ENCODE measurements around the gene MYO3B. TPM values are rescaled to one million over a fixed set of nuclear protein-coding genes. Genes with fewer than 3 reads are reported as not detected.

MYO3B gene
- total and polyA plus RNA-seq, 7 experiments from 2014 or later: 0.66 to 0.82 TPM; not detected in 5

- DNase-seq (peak in 4 of 9 donors; percentile 5 to 35 (median 32)), ATAC-seq (no peak)
- H3K36me3 Mint-ChIP-seq: peaks cover 0 to 3% (median 0%) of the 10 kb centered on the region in 5 donors
- H3K27me3 Mint-ChIP-seq: peaks cover 21 to 75% (median 57%) of the 10 kb centered on the region in 5 donors
- H3K4me1 Mint-ChIP-seq: peaks cover 2 to 49% (median 26%) of the 10 kb centered on the region in 7 donors
- intact Hi-C loops (cut with micrococcal nuclease): loop anchor here in 1 of 2 donors (1.0 kb wide), 1 partner anchor 10 kb away; no protein-coding TSS in a partner anchor
- Histone ChIP-seq H3K4me3 (ENCODE audit: low read length) (no peak overlapping the region), H3K4me1 (ENCODE audit: control insufficient read depth in 2 of 2, insufficient read depth in 2 of 2, low read length in 2 of 2) (peaks cover 0 to 6% of the 10 kb centered on the region in 2 donors), H3K27ac (ENCODE audit: low read depth, low read length) (no peak overlapping the region), H3K27me3 (ENCODE audit: control insufficient read depth in 2 of 2, insufficient read depth in 2 of 2, low read length in 2 of 2) (no peaks in the 10 kb centered on the region), H3K9me3 (ENCODE audit: control insufficient read depth in 2 of 3, low read length in 3 of 3) (no peaks in the 10 kb centered on the region), H3K36me3 (ENCODE audit: control insufficient read depth in 2 of 3, insufficient read depth in 3 of 3, low read length in 3 of 3) (no peaks in the 10 kb centered on the region)
- ChIA-PET CTCF (interaction anchor here (1.4 to 1.5 kb wide), 2 partner anchors 439 to 502 kb away, joined by 3 read pairs; no protein-coding TSS in a partner anchor), POLR2A (no interaction called here)
- H3K4me3 Mint-ChIP-seq: peak overlapping the region in 9 of 10 donors; percentile 39 to 79 (median 60)
- peak overlapping the region in 1 of 9 donors; percentile 67 for H3K27ac Mint-ChIP-seq
- H3K9me3 Mint-ChIP-seq: peaks cover 0 to 2% (median 0%) of the 10 kb centered on the region in 11 donors
These were observed 193.5 kb downstream of the MYO3B start for GRCh38 chr2:170371231-170371998.

- ChIA-PET POLR2A (no interaction called here), CTCF (interaction anchor here (0.6 kb wide), 1 partner anchor 34 kb away, joined by 3 read pairs; no protein-coding TSS in a partner anchor)
- ATAC-seq (no peak), DNase-seq (no peak)
- Mint-ChIP-seq H3K27ac (no peak overlapping the region), H3K36me3 (peaks cover 0 to 3% (median 0%) of the 10 kb centered on the region in 5 donors), H3K9me3 (peaks cover 0 to 2% (median 0%) of the 10 kb centered on the region in 11 donors), H3K4me1 (peaks cover 2 to 25% (median 17%) of the 10 kb centered on the region in 7 donors), H3K4me3 (no peak overlapping the region), H3K27me3 (peaks cover 33 to 58% (median 41%) of the 10 kb centered on the region in 5 donors)
- Histone ChIP-seq H3K9me3 (ENCODE audit: control insufficient read depth in 2 of 3, low read length in 3 of 3) (no peaks in the 10 kb centered on the region), H3K4me3 (ENCODE audit: low read length) (no peak overlapping the region), H3K27me3 (ENCODE audit: control insufficient read depth in 2 of 2, insufficient read depth in 2 of 2, low read length in 2 of 2) (peaks cover 0 to 3% of the 10 kb centered on the region in 2 donors), H3K36me3 (ENCODE audit: control insufficient read depth in 2 of 3, insufficient read depth in 3 of 3, low read length in 3 of 3) (no peaks in the 10 kb centered on the region), H3K4me1 (ENCODE audit: control insufficient read depth in 2 of 2, insufficient read depth in 2 of 2, low read length in 2 of 2) (peaks cover 0 to 6% of the 10 kb centered on the region in 2 donors), H3K27ac (ENCODE audit: low read depth, low read length) (no peak overlapping the region)
- intact Hi-C loops (cut with micrococcal nuclease): no loop called here
These were observed 197.2 kb downstream of the MYO3B start for GRCh38 chr2:170375192-170375591.

GRCh38 chr2:170377500-170378207, 199.7 kb downstream of the MYO3B start:
- no peaks in the 10 kb centered on the region for H3K9me3 ChIP-seq (ENCODE audit: control insufficient read depth in 2 of 3, low read length in 3 of 3)
- H3K36me3 Mint-ChIP-seq: peaks cover 0 to under 1% (median 0%) of the 10 kb centered on the region in 5 donors
- ATAC-seq (no peak), DNase-seq (no peak)
- H3K27me3 ChIP-seq (ENCODE audit: control insufficient read depth in 2 of 2, insufficient read depth in 2 of 2, low read length in 2 of 2): peaks cover 0 to 3% of the 10 kb centered on the region in 2 donors
- H3K27ac Mint-ChIP-seq: no peak overlapping the region
- POLR2A ChIA-PET: no interaction called here
- H3K4me1 Mint-ChIP-seq: peaks cover 0 to 7% (median 0%) of the 10 kb centered on the region in 7 donors
- no peak overlapping the region for H3K27ac ChIP-seq (ENCODE audit: low read depth, low read length)
- no peaks in the 10 kb centered on the region for H3K36me3 ChIP-seq (ENCODE audit: control insufficient read depth in 2 of 3, insufficient read depth in 3 of 3, low read length in 3 of 3)
- peaks cover 23 to 48% (median 31%) of the 10 kb centered on the region in 5 donors for H3K27me3 Mint-ChIP-seq
- H3K4me3 ChIP-seq (ENCODE audit: low read length): no peak overlapping the region
- H3K4me1 ChIP-seq (ENCODE audit: control insufficient read depth in 2 of 2, insufficient read depth in 2 of 2, low read length in 2 of 2): no peaks in the 10 kb centered on the region
- CTCF ChIA-PET: no interaction called here
- intact Hi-C loops (cut with micrococcal nuclease): no loop called here
- peaks cover 0 to 2% (median 0%) of the 10 kb centered on the region in 11 donors for H3K9me3 Mint-ChIP-seq
- H3K4me3 Mint-ChIP-seq: no peak overlapping the region

GRCh38 chr2:170380267-170380666, 202.3 kb downstream of the MYO3B start:
- no peak overlapping the region for H3K4me3 ChIP-seq (ENCODE audit: low read length)
- H3K4me3 Mint-ChIP-seq: no peak overlapping the region
- ATAC-seq (no peak), DNase-seq (no peak)
- intact Hi-C loops (cut with micrococcal nuclease): no loop called here
- no peaks in the 10 kb centered on the region for H3K36me3 Mint-ChIP-seq
- no peak overlapping the region for H3K27ac Mint-ChIP-seq
- POLR2A ChIA-PET: no interaction called here
- H3K9me3 Mint-ChIP-seq: no peaks in the 10 kb centered on the region
- no peaks in the 10 kb centered on the region for H3K9me3 ChIP-seq (ENCODE audit: control insufficient read depth in 2 of 3, low read length in 3 of 3)
- H3K27me3 Mint-ChIP-seq: peaks cover 14 to 39% (median 16%) of the 10 kb centered on the region in 5 donors
- H3K27ac ChIP-seq (ENCODE audit: low read depth, low read length): no peak overlapping the region
- H3K4me1 Mint-ChIP-seq: peaks cover 0 to 2% (median 0%) of the 10 kb centered on the region in 7 donors
- H3K4me1 ChIP-seq (ENCODE audit: control insufficient read depth in 2 of 2, insufficient read depth in 2 of 2, low read length in 2 of 2): no peaks in the 10 kb centered on the region
- peaks cover 0 to 3% of the 10 kb centered on the region in 2 donors for H3K27me3 ChIP-seq (ENCODE audit: control insufficient read depth in 2 of 2, insufficient read depth in 2 of 2, low read length in 2 of 2)
- H3K36me3 ChIP-seq (ENCODE audit: control insufficient read depth in 2 of 3, insufficient read depth in 3 of 3, low read length in 3 of 3): no peaks in the 10 kb centered on the region
- CTCF ChIA-PET: interaction anchor here (0.6 to 1.9 kb wide), 4 partner anchors 19 to 46 kb away, joined by 3 to 8 read pairs (median 3); no protein-coding TSS in a partner anchor

GRCh38 chr2:170381678-170382077, 203.7 kb downstream of the MYO3B start:
- H3K36me3 ChIP-seq (ENCODE audit: control insufficient read depth in 2 of 3, insufficient read depth in 3 of 3, low read length in 3 of 3): no peaks in the 10 kb centered on the region
- POLR2A ChIA-PET: no interaction called here
- CTCF ChIA-PET: interaction anchor here (1.2 kb wide), 1 partner anchor 27 kb away, joined by 3 read pairs; no protein-coding TSS in a partner anchor
- H3K36me3 Mint-ChIP-seq: no peaks in the 10 kb centered on the region
- H3K4me3 ChIP-seq (ENCODE audit: low read length): no peak overlapping the region
- H3K27ac Mint-ChIP-seq: no peak overlapping the region
- H3K9me3 Mint-ChIP-seq: no peaks in the 10 kb centered on the region
- peaks cover 0 to 3% of the 10 kb centered on the region in 2 donors for H3K27me3 ChIP-seq (ENCODE audit: control insufficient read depth in 2 of 2, insufficient read depth in 2 of 2, low read length in 2 of 2)
- no peak overlapping the region for H3K27ac ChIP-seq (ENCODE audit: low read depth, low read length)
- no peaks in the 10 kb centered on the region for H3K4me1 ChIP-seq (ENCODE audit: control insufficient read depth in 2 of 2, insufficient read depth in 2 of 2, low read length in 2 of 2)
- no peak for DNase-seq
- H3K4me3 Mint-ChIP-seq: no peak overlapping the region
- peaks cover 16 to 37% (median 20%) of the 10 kb centered on the region in 5 donors for H3K27me3 Mint-ChIP-seq
- no peak for ATAC-seq
- H3K9me3 ChIP-seq (ENCODE audit: control insufficient read depth in 2 of 3, low read length in 3 of 3): no peaks in the 10 kb centered on the region
- peaks cover 0 to 2% (median 0%) of the 10 kb centered on the region in 7 donors for H3K4me1 Mint-ChIP-seq
- intact Hi-C loops (cut with micrococcal nuclease): no loop called here

GRCh38 chr2:170386554-170386953, 208.6 kb downstream of the MYO3B start:
- Mint-ChIP-seq H3K4me3 (no peak overlapping the region), H3K36me3 (no peaks in the 10 kb centered on the region), H3K4me1 (peaks cover 0 to 2% (median 0%) of the 10 kb centered on the region in 7 donors), H3K27ac (no peak overlapping the region), H3K27me3 (peaks cover 17 to 52% (median 29%) of the 10 kb centered on the region in 5 donors), H3K9me3 (no peaks in the 10 kb centered on the region)
- DNase-seq: no peak
- H3K4me3 ChIP-seq (ENCODE audit: low read length): no peak overlapping the region
- intact Hi-C loops (cut with micrococcal nuclease): no loop called here
- H3K9me3 ChIP-seq (ENCODE audit: control insufficient read depth in 2 of 3, low read length in 3 of 3): no peaks in the 10 kb centered on the region
- no peaks in the 10 kb centered on the region for H3K27me3 ChIP-seq (ENCODE audit: control insufficient read depth in 2 of 2, insufficient read depth in 2 of 2, low read length in 2 of 2)
- POLR2A ChIA-PET: no interaction called here
- CTCF ChIA-PET: no interaction called here
- no peak overlapping the region for H3K27ac ChIP-seq (ENCODE audit: low read depth, low read length)
- H3K4me1 ChIP-seq (ENCODE audit: control insufficient read depth in 2 of 2, insufficient read depth in 2 of 2, low read length in 2 of 2): no peaks in the 10 kb centered on the region
- ATAC-seq: no peak
- H3K36me3 ChIP-seq (ENCODE audit: control insufficient read depth in 2 of 3, insufficient read depth in 3 of 3, low read length in 3 of 3): no peaks in the 10 kb centered on the region

Data from naive thymus-derived CD4-positive, alpha-beta T cell (primary cell).